ENCODE results near the gene COLQ.
"Not testable (repeated sequence)": the region's sequence is repeated elsewhere in the genome, so short reads cannot be mapped to it uniquely, and the experiment has no call there.

DNA sequence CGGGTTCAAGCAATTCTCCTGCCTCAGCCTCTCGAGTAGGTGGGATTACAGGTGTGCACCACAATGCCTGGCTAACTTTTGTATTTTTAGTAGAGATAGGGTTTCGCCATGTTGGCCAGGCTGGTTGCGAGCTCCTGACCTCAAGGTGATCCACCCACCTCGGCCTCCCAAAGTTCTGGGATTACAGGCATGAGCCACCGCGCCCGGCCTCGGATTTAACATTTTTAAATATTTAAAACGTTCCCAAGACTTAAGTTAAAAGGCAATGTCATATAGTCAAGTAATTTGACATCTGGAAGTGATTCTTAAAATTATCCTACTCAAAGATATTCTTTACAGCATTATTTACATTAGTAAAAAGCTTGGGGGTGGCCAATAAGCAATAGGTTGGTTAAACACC is 64.6 kb downstream of the COLQ start:
- TF ChIP-seq EZH2 (IDR thresholded peaks at IDR 0.05; ENCODE audit: insufficient read depth, poor library complexity, severe bottlenecking); EZH2phosphoT487 (IDR thresholded peaks at IDR 0.05; ENCODE audit: insufficient read depth, low read depth): not testable (repeated sequence)
